ENCODE results near the gene SIGLEC15.

DNA sequence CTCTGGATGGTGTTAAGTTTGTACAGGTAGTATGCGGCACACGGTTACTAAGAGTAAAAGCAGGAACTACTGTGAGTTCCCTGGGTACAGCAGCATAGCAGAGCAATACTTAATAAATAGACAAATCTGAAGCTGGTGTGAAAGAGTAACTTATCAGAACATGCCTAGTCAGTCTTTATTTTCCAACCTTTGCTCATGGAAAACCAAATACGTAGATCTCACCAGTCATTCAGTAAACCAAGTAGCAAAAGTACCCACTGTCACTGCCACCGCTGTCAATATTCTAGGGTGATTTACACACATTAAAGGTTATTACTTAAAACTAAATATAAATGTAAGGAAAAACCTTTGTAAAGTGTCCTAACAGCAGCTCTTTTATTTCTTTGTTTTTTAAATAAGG is 35.0 kb downstream of the SIGLEC15 start:
- TF ChIP-seq ZFP3 (CRISPR knock-in tag; IDR thresholded peaks at IDR 0.05) (no peak), ZFP30 (CRISPR knock-in tag; IDR thresholded peaks at IDR 0.05) (no peak), ARNTL (CRISPR knock-in tag; IDR thresholded peaks at IDR 0.05; ENCODE audit: borderline replicate concordance, low read depth) (no peak), GLIS3 (CRISPR knock-in tag; IDR thresholded peaks at IDR 0.05) (no peak)
- TF ChIP-seq, protein P1, sequence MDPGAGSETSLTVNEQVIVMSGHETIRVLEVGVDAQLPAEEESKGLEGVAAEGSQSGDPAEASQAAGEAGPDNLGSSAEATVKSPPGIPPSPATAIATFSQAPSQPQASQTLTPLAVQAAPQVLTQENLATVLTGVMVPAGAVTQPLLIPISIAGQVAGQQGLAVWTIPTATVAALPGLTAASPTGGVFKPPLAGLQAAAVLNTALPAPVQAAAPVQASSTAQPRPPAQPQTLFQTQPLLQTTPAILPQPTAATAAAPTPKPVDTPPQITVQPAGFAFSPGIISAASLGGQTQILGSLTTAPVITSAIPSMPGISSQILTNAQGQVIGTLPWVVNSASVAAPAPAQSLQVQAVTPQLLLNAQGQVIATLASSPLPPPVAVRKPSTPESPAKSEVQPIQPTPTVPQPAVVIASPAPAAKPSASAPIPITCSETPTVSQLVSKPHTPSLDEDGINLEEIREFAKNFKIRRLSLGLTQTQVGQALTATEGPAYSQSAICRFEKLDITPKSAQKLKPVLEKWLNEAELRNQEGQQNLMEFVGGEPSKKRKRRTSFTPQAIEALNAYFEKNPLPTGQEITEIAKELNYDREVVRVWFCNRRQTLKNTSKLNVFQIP (CRISPR knock-in tag; IDR thresholded peaks at IDR 0.05; ENCODE audit: borderline replicate concordance, low read depth) = no peak
